Mammary microvascular endothelial cell (primary cell): Measurements from ENCODE around the gene C1orf159. TPM values are rescaled to one million over a fixed set of nuclear protein-coding genes. Genes with fewer than 3 reads are reported as not detected.

Source experiments
- total RNA-seq: library from RNA; depleted of rRNA; stranded (reverse); fragments of >200 nt; gene quantifications from 2 replicates; pipeline ENCODE4 v1.2.3, GENCODE V29; 2015

The C1orf159 gene
- total RNA-seq = 14.0 and 15.6 TPM in 2 replicates

GRCh38 chr1:1115786-1116700 lies at the start of gene C1orf159:
Gene C1orf159, minus strand, starts transcription at chr1:1116089. Its CDS starts 24,546 bp downstream, at chr1:1091543.

GRCh38 chr1:1073743-1074587 lies 41.9 kb downstream of the C1orf159 start, which contains the start of gene RNF223:
Gene RNF223, minus strand, starts transcription at chr1:1074306. Its CDS starts 1,740 bp downstream, at chr1:1072566.

Other genes with a start within 250 kb of the C1orf159 start
- gene SAMD11, start 192.2 kb downstream of the C1orf159 start, total RNA-seq = 0.20 TPM in 1 of 2 replicates, not detected in the other
- 76.7 and 99.4 TPM in 2 replicates for gene NOC2L, start 156.8 kb downstream of the C1orf159 start, total RNA-seq
- 3.8 and 4.2 TPM in 2 replicates for gene KLHL17, start 155.5 kb downstream of the C1orf159 start, total RNA-seq
- 0.80 and 1.3 TPM in 2 replicates for gene PLEKHN1, start 149.6 kb downstream of the C1orf159 start, total RNA-seq
- not detected in 2 replicates for gene PERM1, start 134.0 kb downstream of the C1orf159 start, total RNA-seq
- 12.7 and 14.3 TPM in 2 replicates for gene HES4, start 116.0 kb downstream of the C1orf159 start, total RNA-seq
- gene ISG15, start 102.6 kb downstream of the C1orf159 start, total RNA-seq = 865 and 904 TPM in 2 replicates
- 107 and 115 TPM in 2 replicates for gene AGRN, start 96.0 kb downstream of the C1orf159 start, total RNA-seq
- gene RNF223, start 41.8 kb downstream of the C1orf159 start, total RNA-seq = not detected in 2 replicates
- gene TTLL10, start 57.8 kb upstream of the C1orf159 start, total RNA-seq = not detected in 2 replicates
- gene TNFRSF18, start 90.5 kb upstream of the C1orf159 start, total RNA-seq = not detected in 2 replicates
- 1.4 and 2.0 TPM in 2 replicates for gene TNFRSF4, start 98.1 kb upstream of the C1orf159 start, total RNA-seq
- 205 and 217 TPM in 2 replicates for gene SDF4, start 115.9 kb upstream of the C1orf159 start, total RNA-seq
- gene B3GALT6, start 116.1 kb upstream of the C1orf159 start, total RNA-seq = 27.9 and 30.2 TPM in 2 replicates
- gene C1QTNF12, start 130.6 kb upstream of the C1orf159 start, total RNA-seq = 0.25 and 0.27 TPM in 2 replicates
- gene UBE2J2, start 157.8 kb upstream of the C1orf159 start, total RNA-seq = 36.0 and 43.3 TPM in 2 replicates
- gene SCNN1D, start 164.3 kb upstream of the C1orf159 start, total RNA-seq = 0.05 and 0.67 TPM in 2 replicates
- 13.7 and 20.6 TPM in 2 replicates for gene ACAP3, start 191.8 kb upstream of the C1orf159 start, total RNA-seq
- gene PUSL1, start 192.5 kb upstream of the C1orf159 start, total RNA-seq = 38.5 and 38.6 TPM in 2 replicates
- gene INTS11, start 208.6 kb upstream of the C1orf159 start, total RNA-seq = 83.0 and 98.9 TPM in 2 replicates
- gene CPTP, start 208.7 kb upstream of the C1orf159 start, total RNA-seq = 40.4 and 40.6 TPM in 2 replicates
- not detected in 2 replicates for gene TAS1R3, start 215.2 kb upstream of the C1orf159 start, total RNA-seq
- gene DVL1, start 233.3 kb upstream of the C1orf159 start, total RNA-seq = 41.1 and 41.3 TPM in 2 replicates
- 0.20 and 0.34 TPM in 2 replicates for gene MXRA8, start 242.5 kb upstream of the C1orf159 start, total RNA-seq